Inferior parietal cortex (tissue), 1 donor: ENCODE results near the gene CEP43.

Experiments used
- DNase-seq: peaks from one replicate; pipeline ENCODE4 v3.0.0-alpha.2; 2016; ENCODE audit errors: extremely low spot score

CEP43 gene

GRCh38 chr6:167013067-167013466 is 13.9 kb downstream of the CEP43 start:
- DNase-seq: no peak

- no peak for DNase-seq
Observed at GRCh38 chr6:167013946-167014345, 14.7 kb downstream of the CEP43 start.

GRCh38 chr6:167015302-167015701 is 16.1 kb downstream of the CEP43 start:
- DNase-seq: no peak

- no peak for DNase-seq
Observed at GRCh38 chr6:167020206-167020605, 21.0 kb downstream of the CEP43 start.

GRCh38 chr6:167027308-167027707 is 28.1 kb downstream of the CEP43 start:
- DNase-seq: no peak

- no peak for DNase-seq
Observed at GRCh38 chr6:167027772-167028171, 28.6 kb downstream of the CEP43 start.

GRCh38 chr6:167030222-167031072 is 31.2 kb downstream of the CEP43 start:
- no peak for DNase-seq

- no peak for DNase-seq
Observed at GRCh38 chr6:167031082-167031709, 32.0 kb downstream of the CEP43 start.

- DNase-seq: no peak
Observed at GRCh38 chr6:167034056-167034455, 34.9 kb downstream of the CEP43 start.

GRCh38 chr6:167037762-167038161 is 38.6 kb downstream of the CEP43 start:
- DNase-seq: no peak

- DNase-seq: no peak
Observed at GRCh38 chr6:167044696-167045095, 45.5 kb downstream of the CEP43 start.

- DNase-seq: no peak
Observed at GRCh38 chr6:167045828-167046580, 46.8 kb downstream of the CEP43 start.

- no peak for DNase-seq
Observed at GRCh38 chr6:167046861-167047495, 47.8 kb downstream of the CEP43 start.

- DNase-seq: peak; percentile 6
Observed at GRCh38 chr6:167047554-167047953, 48.4 kb downstream of the CEP43 start.
